OCI-LY1 (cell line): ENCODE results near the gene SUV39H1.
"Not testable (repeated sequence)": the region's sequence is repeated elsewhere in the genome, so short reads cannot be mapped to it uniquely, and the experiment has no call there.

Experiments used
- H2AFZ ChIP-seq: fragments of 200-600 bp; sonication (generic), shearing (Covaris generic); 2 replicates; pipeline ENCODE4 v1.6.0; 2014; ENCODE audit warnings: antibody characterized with exemption, mild to moderate bottlenecking, low read length
- H3F3A ChIP-seq: fragments of 200-600 bp; sonication (generic), shearing (Covaris generic); 2 replicates; pipeline ENCODE4 v1.6.0; 2014; ENCODE audit warnings: mild to moderate bottlenecking, antibody characterized with exemption, low read length, moderate library complexity; ENCODE audit not compliant: insufficient read depth
- H3K27ac ChIP-seq: fragments of 200-600 bp; sonication (generic); 2 replicates; pipeline ENCODE4 v1.5.1; 2014; ENCODE audit warnings: low read length, mixed run types, mild to moderate bottlenecking, low read depth; ENCODE audit not compliant: poor library complexity, severe bottlenecking
- H3K27me3 ChIP-seq: fragments of 200-600 bp; sonication (generic); 2 replicates; pipeline ENCODE4 v1.6.0; 2014; ENCODE audit warnings: antibody characterized with exemption, mild to moderate bottlenecking, low read length, moderate library complexity; ENCODE audit not compliant: insufficient read depth
- H3K36me3 ChIP-seq: fragments of 200-600 bp; sonication (generic); 2 replicates; pipeline ENCODE4 v1.6.1; 2014; ENCODE audit warnings: mild to moderate bottlenecking, antibody characterized with exemption, low read length, moderate library complexity, mixed read lengths; ENCODE audit not compliant: insufficient read depth
- H3K4me1 ChIP-seq: fragments of 200-600 bp; sonication (generic); 2 replicates; pipeline ENCODE4 v1.5.1; 2014; ENCODE audit warnings: mild to moderate bottlenecking, low read length, moderate library complexity; ENCODE audit not compliant: insufficient read depth, severe bottlenecking
- H3K4me2 ChIP-seq: fragments of 200-600 bp; sonication (generic), shearing (Covaris generic); 2 replicates; pipeline ENCODE4 v1.6.1; 2014; ENCODE audit warnings: low read length
- H3K4me3 ChIP-seq: fragments of 200-600 bp; sonication (generic); 2 replicates; pipeline ENCODE4 v1.5.1; 2014; ENCODE audit warnings: low read length, low read depth, mild to moderate bottlenecking, mixed read lengths; ENCODE audit not compliant: poor library complexity, severe bottlenecking
- H3K79me2 ChIP-seq: fragments of 200-600 bp; shearing (Covaris generic); 2 replicates; pipeline ENCODE4 v1.6.1; 2016; ENCODE audit warnings: mixed run types, low read length, mixed read lengths; ENCODE audit not compliant: insufficient read depth
- H3K9ac ChIP-seq: fragments of 200-600 bp; sonication (generic), shearing (Covaris generic); 2 replicates; pipeline ENCODE4 v1.6.1; 2014; ENCODE audit warnings: mild to moderate bottlenecking, low read length, mixed read lengths
- H3K9me2 ChIP-seq: fragments of 200-600 bp; sonication (generic), shearing (Covaris generic); 2 replicates; pipeline ENCODE4 v1.6.1; 2014; ENCODE audit warnings: low read depth, mild to moderate bottlenecking, low read length, mixed read lengths
- H3K9me3 ChIP-seq: fragments of 200-600 bp; shearing (Covaris generic); 2 replicates; pipeline ENCODE4 v1.6.1; 2014; ENCODE audit warnings: low read length, mixed read lengths
- H4K20me1 ChIP-seq: fragments of 200-600 bp; sonication (generic), shearing (Covaris generic); 2 replicates; pipeline ENCODE4 v1.6.0; 2016; ENCODE audit warnings: mild to moderate bottlenecking, low read length; ENCODE audit not compliant: insufficient read depth
- CTCF ChIP-seq: fragments of 200-600 bp; sonication (generic), shearing (Covaris generic); IDR thresholded peaks from 2 replicates; pipeline ENCODE4 v1.5.1; 2017; ENCODE audit warnings: mild to moderate bottlenecking, antibody characterized with exemption, low read length, moderate library complexity, mixed read lengths
- EZH2 ChIP-seq: fragments of 200-600 bp; sonication (generic), shearing (Covaris generic); IDR thresholded peaks from 2 replicates; pipeline ENCODE4 v1.8.0; 2017; ENCODE audit warnings: borderline replicate concordance, mixed run types, mild to moderate bottlenecking, antibody characterized with exemption, low read length, moderate library complexity, mixed read lengths

The SUV39H1 gene

GRCh38 chrX:48681539-48682183 is 14.9 kb upstream of the SUV39H1 start:
- Histone ChIP-seq H4K20me1 (no peaks in the 10 kb centered on the region), H2AFZ (no peak overlapping the region), H3K36me3 (peaks cover 14% of the 10 kb centered on the region; the same call in 1 of the 2 replicates), H3K4me1 (peaks cover 44% of the 10 kb centered on the region), H3K4me2 (no peak overlapping the region), H3K9me2 (no peaks in the 10 kb centered on the region), H3K79me2 (no peaks in the 10 kb centered on the region), H3K4me3 (no peak overlapping the region), H3K27ac (no peak overlapping the region), H3K27me3 (no peaks in the 10 kb centered on the region), H3K9me3 (no peaks in the 10 kb centered on the region), H3K9ac (no peak overlapping the region), H3F3A (no peaks in the 10 kb centered on the region)
- TF ChIP-seq CTCF (no peak), EZH2 (no peak)

GRCh38 chrX:48682795-48683194 is 13.7 kb upstream of the SUV39H1 start:
- not testable (repeated sequence) for H3K79me2 ChIP-seq, H2AFZ ChIP-seq, H4K20me1 ChIP-seq, H3K27me3 ChIP-seq, H3K9me3 ChIP-seq, H3K9me2 ChIP-seq, H3K27ac ChIP-seq, H3F3A ChIP-seq
- Histone ChIP-seq H3K4me3 (peak overlapping the region; percentile 74), H3K36me3 (peaks cover 25% of the 10 kb centered on the region; the same call in 1 of the 2 replicates), H3K4me2 (peak overlapping the region; percentile 78), H3K9ac (peak overlapping the region; percentile 84; the same call in 1 of the 2 replicates), H3K4me1 (peaks cover 36% of the 10 kb centered on the region)

DNA sequence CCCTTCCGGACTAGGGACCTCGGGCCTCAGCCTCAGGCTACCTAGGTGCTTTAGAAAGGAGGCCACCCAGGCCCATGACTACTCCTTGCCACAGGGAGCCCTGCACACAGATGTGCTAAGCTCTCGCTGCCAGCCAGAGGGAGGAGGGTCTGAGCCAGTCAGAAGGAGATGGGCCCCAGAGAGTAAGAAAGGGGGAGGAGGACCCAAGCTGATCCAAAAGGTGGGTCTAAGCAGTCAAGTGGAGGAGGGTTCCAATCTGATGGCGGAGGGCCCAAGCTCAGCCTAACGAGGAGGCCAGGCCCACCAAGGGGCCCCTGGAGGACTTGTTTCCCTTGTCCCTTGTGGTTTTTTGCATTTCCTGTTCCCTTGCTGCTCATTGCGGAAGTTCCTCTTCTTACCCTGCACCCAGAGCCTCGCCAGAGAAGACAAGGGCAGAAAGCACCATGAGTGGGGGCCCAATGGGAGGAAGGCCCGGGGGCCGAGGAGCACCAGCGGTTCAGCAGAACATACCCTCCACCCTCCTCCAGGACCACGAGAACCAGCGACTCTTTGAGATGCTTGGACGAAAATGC is 13.0 kb upstream of the SUV39H1 start, which contains the start of gene WAS:
WAS (plus strand) TSS at position 389 of the 572 bp plus-strand sequence; CDS start at position 444, 55 bp downstream.
- no peaks in the 10 kb centered on the region for H3K79me2 ChIP-seq
- peak within 1 kb of the TSS; percentile 74 for H3K4me3 ChIP-seq
- H2AFZ ChIP-seq, result no peak within 1 kb of the TSS
- H3K27me3 ChIP-seq, result no peaks in the 10 kb centered on the region
- H4K20me1 ChIP-seq, result no peaks in the 10 kb centered on the region
- H3K9me3 ChIP-seq, result no peaks in the 10 kb centered on the region
- peak within 1 kb of the TSS; percentile 62 for H3K27ac ChIP-seq
- peaks cover 30% of the 10 kb centered on the region; the same call in 1 of the 2 replicates for H3K36me3 ChIP-seq
- H3F3A ChIP-seq, result no peaks in the 10 kb centered on the region
- H3K4me1 ChIP-seq, result peaks cover 31% of the 10 kb centered on the region
- H3K9me2 ChIP-seq, result no peaks in the 10 kb centered on the region
- H3K4me2 ChIP-seq, result peak within 1 kb of the TSS; percentile 78
- H3K9ac ChIP-seq, result peak within 1 kb of the TSS; percentile 84
- no peak for TF ChIP-seq EZH2
- TF ChIP-seq CTCF, result no peak
